Esophagus squamous epithelium (tissue), 4 donors: ENCODE results near the gene IGLL1.

Experiments
- CTCF ChIP-seq, 6 experiments: fragments of 450-650 bp in 4 of 6; fragments of 200-600 bp in 2 of 6; sonication (generic) in 2 of 6; IDR thresholded peaks; one replicate each; pipeline ENCODE4 v1.5.1; 2016 to 2019; ENCODE audit warnings: antibody characterized with exemption in 6 of 6, mild to moderate bottlenecking in 4 of 6, moderate library complexity in 4 of 6
- POLR2A ChIP-seq, 4 donors: fragments of 450-650 bp; IDR thresholded peaks; one replicate each; pipeline ENCODE4 v1.6.1; 2017; ENCODE audit warnings: antibody characterized with exemption in 4 of 4, mild to moderate bottlenecking in 4 of 4, moderate library complexity in 3 of 4

GRCh38 chr22:23608583-23608982, 28.5 kb upstream of the IGLL1 start:
- TF ChIP-seq CTCF (IDR thresholded peaks at IDR 0.05) (no peak), POLR2A (IDR thresholded peaks at IDR 0.05) (no peak)
